ENCODE data around the gene DOC2A. TPM values are rescaled to one million over a fixed set of nuclear protein-coding genes. Genes with fewer than 3 reads are reported as not detected.

DOC2A gene
- total and polyA plus RNA-seq, 2 of the 4 experiments (the other 2 are of a cell fraction): under 0.01 to 0.48 TPM

DNA sequence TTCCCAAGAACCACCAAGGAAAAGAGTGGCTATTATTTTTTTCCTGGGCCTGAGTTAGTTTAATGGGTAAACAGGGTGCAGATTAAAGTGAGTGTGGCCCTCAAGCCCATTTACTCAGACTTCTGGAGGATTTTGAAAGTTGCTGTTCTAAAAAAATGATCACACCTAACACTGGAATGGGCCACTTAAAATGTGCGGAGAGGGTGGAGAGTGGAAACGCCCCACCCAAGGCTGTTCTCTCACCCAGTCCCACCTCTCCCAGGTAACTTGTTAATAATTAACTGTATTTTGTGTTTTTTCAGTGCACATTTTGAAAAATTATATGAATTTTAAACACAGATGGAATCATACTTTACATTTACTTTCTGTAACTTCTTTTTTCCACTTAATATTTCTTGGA, 20.8 kb downstream of the DOC2A start:
- intact Hi-C loops (cut with micrococcal nuclease): no loop called here
- ChIA-PET POLR2A (ENCODE audit: unreplicated experiment) (no interaction called here), CTCF (no interaction called here)
- Histone ChIP-seq H3K9me1 (ENCODE audit: insufficient read depth, low read length) (no peaks in the 10 kb centered on the region), H3K4ac (ENCODE audit: low read depth, low read length) (no peak overlapping the region), H3K18ac (ENCODE audit: low read depth, low read length) (no peak overlapping the region), H4K8ac (ENCODE audit: low read depth in 2 of 2, low read length in 2 of 2) (no peak overlapping the region), H3K4me1 (ENCODE audit: control insufficient read depth, insufficient read depth, low read length) (peaks cover 4% of the 10 kb centered on the region; the same call in 1 of the 2 replicates), H4K5ac (ENCODE audit: low read depth, low read length) (no peak overlapping the region), H3K27ac (ENCODE audit: insufficient read depth, low read length) (no peak overlapping the region), H2BK20ac (ENCODE audit: low read depth, low read length) (no peak overlapping the region), H3K14ac (replicated peaks; ENCODE audit: low read depth, low read length) (no peak overlapping the region), H4K20me1 (ENCODE audit: insufficient read depth, low read length) (no peaks in the 10 kb centered on the region), H3K56ac (ENCODE audit: extremely low read depth, insufficient read depth, low read length) (no peak overlapping the region), H2AK9ac (replicated peaks; ENCODE audit: low read depth, low read length, poor library complexity) (no peak overlapping the region), H4K91ac (ENCODE audit: insufficient read depth, low read depth, low read length) (no peak overlapping the region), H3K9ac (ENCODE audit: low read depth, low read length) (no peak overlapping the region), H2AK5ac (ENCODE audit: low read depth, low read length) (no peak overlapping the region), H2BK15ac (ENCODE audit: low read depth, low read length) (no peak overlapping the region), H3K36me3 (ENCODE audit: control insufficient read depth, insufficient read depth, low read length) (peaks cover 59% of the 10 kb centered on the region), H3K27me3 (ENCODE audit: control insufficient read depth, insufficient read depth, low read length) (no peaks in the 10 kb centered on the region), H3K9me3 (ENCODE audit: control insufficient read depth, insufficient read depth, low read length) (no peaks in the 10 kb centered on the region), H2AFZ (replicated peaks; ENCODE audit: low read length, poor library complexity) (no peak overlapping the region), H2BK5ac (ENCODE audit: low read depth, low read length, poor library complexity, severe bottlenecking) (no peak overlapping the region), H2BK120ac (ENCODE audit: low read depth, low read length) (no peak overlapping the region), H3K4me2 (ENCODE audit: low read depth, low read length) (no peak overlapping the region), H3K79me1 (ENCODE audit: low read depth in 1 of 2, low read length in 2 of 2) (peaks cover 0 to 20% of the 10 kb centered on the region in 2 experiments; a peak in 3 of 4 replicates), H3K23ac (ENCODE audit: low read depth, low read length) (no peak overlapping the region), H3K4me3 (ENCODE audit: insufficient read depth, low read depth, low read length) (no peak overlapping the region)
- in situ Hi-C loops (cut with MboI; ENCODE audit: low sequenced_read_pairs): no loop called here
- ATAC-seq (ENCODE audit: low read depth): no peak
- no TSS peak for BruUV-seq (replicated peaks)
- DNase-seq: no peak
- no peak for TF ChIP-seq RCOR1 (IDR thresholded peaks at IDR 0.05; ENCODE audit: insufficient replicate concordance, low read length)
- TF ChIP-seq BHLHE40 (IDR thresholded peaks at IDR 0.05; ENCODE audit: low read depth, low read length): no peak
- TF ChIP-seq, protein P1, sequence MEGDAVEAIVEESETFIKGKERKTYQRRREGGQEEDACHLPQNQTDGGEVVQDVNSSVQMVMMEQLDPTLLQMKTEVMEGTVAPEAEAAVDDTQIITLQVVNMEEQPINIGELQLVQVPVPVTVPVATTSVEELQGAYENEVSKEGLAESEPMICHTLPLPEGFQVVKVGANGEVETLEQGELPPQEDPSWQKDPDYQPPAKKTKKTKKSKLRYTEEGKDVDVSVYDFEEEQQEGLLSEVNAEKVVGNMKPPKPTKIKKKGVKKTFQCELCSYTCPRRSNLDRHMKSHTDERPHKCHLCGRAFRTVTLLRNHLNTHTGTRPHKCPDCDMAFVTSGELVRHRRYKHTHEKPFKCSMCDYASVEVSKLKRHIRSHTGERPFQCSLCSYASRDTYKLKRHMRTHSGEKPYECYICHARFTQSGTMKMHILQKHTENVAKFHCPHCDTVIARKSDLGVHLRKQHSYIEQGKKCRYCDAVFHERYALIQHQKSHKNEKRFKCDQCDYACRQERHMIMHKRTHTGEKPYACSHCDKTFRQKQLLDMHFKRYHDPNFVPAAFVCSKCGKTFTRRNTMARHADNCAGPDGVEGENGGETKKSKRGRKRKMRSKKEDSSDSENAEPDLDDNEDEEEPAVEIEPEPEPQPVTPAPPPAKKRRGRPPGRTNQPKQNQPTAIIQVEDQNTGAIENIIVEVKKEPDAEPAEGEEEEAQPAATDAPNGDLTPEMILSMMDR (conservative IDR thresholded peaks at IDR 0.05; ENCODE audit: low read depth, low read length): no peak
- TF ChIP-seq, protein P2, sequence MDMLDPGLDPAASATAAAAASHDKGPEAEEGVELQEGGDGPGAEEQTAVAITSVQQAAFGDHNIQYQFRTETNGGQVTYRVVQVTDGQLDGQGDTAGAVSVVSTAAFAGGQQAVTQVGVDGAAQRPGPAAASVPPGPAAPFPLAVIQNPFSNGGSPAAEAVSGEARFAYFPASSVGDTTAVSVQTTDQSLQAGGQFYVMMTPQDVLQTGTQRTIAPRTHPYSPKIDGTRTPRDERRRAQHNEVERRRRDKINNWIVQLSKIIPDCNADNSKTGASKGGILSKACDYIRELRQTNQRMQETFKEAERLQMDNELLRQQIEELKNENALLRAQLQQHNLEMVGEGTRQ (IDR thresholded peaks at IDR 0.05; ENCODE audit: low read depth, low read length): no peak
- TF ChIP-seq CHD1 (IDR thresholded peaks at IDR 0.05; ENCODE audit: low read depth, low read length): no peak
- TF ChIP-seq RFX5 (IDR thresholded peaks at IDR 0.05; ENCODE audit: low read depth, low read length): no peak
- TF ChIP-seq CEBPB (IDR thresholded peaks at IDR 0.05; ENCODE audit: low read depth, low read length): no peak
- TF ChIP-seq MAZ (IDR thresholded peaks at IDR 0.05; ENCODE audit: borderline replicate concordance, low read depth, low read length): no peak
- dilution Hi-C loops (cut with HindIII; ENCODE audit: low sequenced_read_pairs, unreplicated experiment): no loop called here
- WGBS, 2 experiments (ENCODE audit: extremely low coverage in 2 of 2, insufficient read length in 1 of 2): no CpG with 5 or more reads among the region's 2 CpGs

Measured in IMR-90 (cell line).